ENCODE measurements around the gene FUS.

GRCh38 chr16:31181102-31181830 lies 1.3 kb downstream of the FUS start:
- TF ChIP-seq ZNF462 (CRISPR knock-in tag; IDR thresholded peaks at IDR 0.05), result no peak
- no peak for TF ChIP-seq CTCF (conservative IDR thresholded peaks at IDR 0.05; ENCODE audit: low read depth in 2 of 2)
- TF ChIP-seq EZH2 (IDR thresholded peaks at IDR 0.05; ENCODE audit: low read depth, unreplicated experiment), result no peak
- TF ChIP-seq EZH2phosphoT487 (IDR thresholded peaks at IDR 0.05; ENCODE audit: unreplicated experiment), result no peak
- no peak for TF ChIP-seq POLR2AphosphoS5 (IDR thresholded peaks at IDR 0.05; ENCODE audit: low read depth)
